Measurements from ENCODE around the gene PDGFRB.

PDGFRB gene

GRCh38 chr5:150125334-150125733 is 30.3 kb downstream of the PDGFRB start:
- H3K27me3 ChIP-seq (ENCODE audit: control insufficient read depth, low read length): no peaks in the 10 kb centered on the region
- H3K4me1 ChIP-seq (ENCODE audit: control insufficient read depth, low read length): no peaks in the 10 kb centered on the region
- H3K79me2 ChIP-seq (ENCODE audit: control insufficient read depth, low read length): no peaks in the 10 kb centered on the region
- no peak overlapping the region for H3K27ac ChIP-seq (ENCODE audit: low read depth, low read length)
- H3F3A ChIP-seq (ENCODE audit: control insufficient read depth, insufficient read depth): no peaks in the 10 kb centered on the region
- no peaks in the 10 kb centered on the region for H3K36me3 ChIP-seq (ENCODE audit: control insufficient read depth, low read length)
- TF ChIP-seq EZH2phosphoT487 (IDR thresholded peaks at IDR 0.05; ENCODE audit: borderline replicate concordance, low read length): no peak
- TF ChIP-seq CTCF (IDR thresholded peaks at IDR 0.05; ENCODE audit: low read depth, low read length, poor library complexity, severe bottlenecking): no peak
- no peak overlapping the region for H3K4me3 ChIP-seq (ENCODE audit: low read length)
- H4K20me1 ChIP-seq (ENCODE audit: control insufficient read depth, insufficient read depth, low read depth, low read length): no peaks in the 10 kb centered on the region
- no peaks in the 10 kb centered on the region for H3K9me2 ChIP-seq (replicated peaks; ENCODE audit: control insufficient read depth, low read length)
- H3K9me3 ChIP-seq (ENCODE audit: control insufficient read depth, insufficient read depth, low read length): no peaks in the 10 kb centered on the region
- no peak overlapping the region for H3K4me2 ChIP-seq (ENCODE audit: low read length)

- TF ChIP-seq CTCF (IDR thresholded peaks at IDR 0.05; ENCODE audit: low read depth, low read length, poor library complexity, severe bottlenecking): no peak
- no peak for TF ChIP-seq EZH2phosphoT487 (IDR thresholded peaks at IDR 0.05; ENCODE audit: borderline replicate concordance, low read length)
- Histone ChIP-seq H3K4me3 (ENCODE audit: low read length) (no peak overlapping the region), H4K20me1 (ENCODE audit: control insufficient read depth, insufficient read depth, low read depth, low read length) (no peaks in the 10 kb centered on the region), H3F3A (ENCODE audit: control insufficient read depth, insufficient read depth) (no peaks in the 10 kb centered on the region), H3K4me2 (ENCODE audit: low read length) (no peak overlapping the region), H3K27me3 (ENCODE audit: control insufficient read depth, low read length) (no peaks in the 10 kb centered on the region), H3K36me3 (ENCODE audit: control insufficient read depth, low read length) (no peaks in the 10 kb centered on the region), H3K4me1 (ENCODE audit: control insufficient read depth, low read length) (no peaks in the 10 kb centered on the region), H3K27ac (ENCODE audit: low read depth, low read length) (no peak overlapping the region), H3K9me2 (replicated peaks; ENCODE audit: control insufficient read depth, low read length) (no peaks in the 10 kb centered on the region), H3K79me2 (ENCODE audit: control insufficient read depth, low read length) (no peaks in the 10 kb centered on the region), H3K9me3 (ENCODE audit: control insufficient read depth, insufficient read depth, low read length) (no peaks in the 10 kb centered on the region)
These were observed 31.0 kb downstream of the PDGFRB start for GRCh38 chr5:150124596-150124995.

- Histone ChIP-seq H3K4me2 (ENCODE audit: low read length) (no peak overlapping the region), H4K20me1 (ENCODE audit: control insufficient read depth, insufficient read depth, low read depth, low read length) (no peaks in the 10 kb centered on the region), H3K36me3 (ENCODE audit: control insufficient read depth, low read length) (no peaks in the 10 kb centered on the region), H3K27ac (ENCODE audit: low read depth, low read length) (no peak overlapping the region), H3K4me3 (ENCODE audit: low read length) (no peak overlapping the region), H3K4me1 (ENCODE audit: control insufficient read depth, low read length) (no peaks in the 10 kb centered on the region), H3K79me2 (ENCODE audit: control insufficient read depth, low read length) (no peaks in the 10 kb centered on the region), H3K9me2 (replicated peaks; ENCODE audit: control insufficient read depth, low read length) (no peaks in the 10 kb centered on the region), H3K27me3 (ENCODE audit: control insufficient read depth, low read length) (no peaks in the 10 kb centered on the region), H3K9me3 (ENCODE audit: control insufficient read depth, insufficient read depth, low read length) (no peaks in the 10 kb centered on the region), H3F3A (ENCODE audit: control insufficient read depth, insufficient read depth) (no peaks in the 10 kb centered on the region)
- no peak for TF ChIP-seq EZH2phosphoT487 (IDR thresholded peaks at IDR 0.05; ENCODE audit: borderline replicate concordance, low read length)
- no peak for TF ChIP-seq CTCF (IDR thresholded peaks at IDR 0.05; ENCODE audit: low read depth, low read length, poor library complexity, severe bottlenecking)
These were observed 31.5 kb downstream of the PDGFRB start for GRCh38 chr5:150124111-150124557.

GRCh38 chr5:150123542-150123941 is 32.1 kb downstream of the PDGFRB start:
- Histone ChIP-seq H3F3A (ENCODE audit: control insufficient read depth, insufficient read depth) (no peaks in the 10 kb centered on the region), H3K27ac (ENCODE audit: low read depth, low read length) (no peak overlapping the region), H3K36me3 (ENCODE audit: control insufficient read depth, low read length) (no peaks in the 10 kb centered on the region), H3K4me1 (ENCODE audit: control insufficient read depth, low read length) (no peaks in the 10 kb centered on the region), H3K27me3 (ENCODE audit: control insufficient read depth, low read length) (no peaks in the 10 kb centered on the region), H3K79me2 (ENCODE audit: control insufficient read depth, low read length) (no peaks in the 10 kb centered on the region), H3K9me2 (replicated peaks; ENCODE audit: control insufficient read depth, low read length) (no peaks in the 10 kb centered on the region), H3K9me3 (ENCODE audit: control insufficient read depth, insufficient read depth, low read length) (no peaks in the 10 kb centered on the region), H3K4me3 (ENCODE audit: low read length) (no peak overlapping the region), H3K4me2 (ENCODE audit: low read length) (no peak overlapping the region), H4K20me1 (ENCODE audit: control insufficient read depth, insufficient read depth, low read depth, low read length) (no peaks in the 10 kb centered on the region)
- TF ChIP-seq CTCF (IDR thresholded peaks at IDR 0.05; ENCODE audit: low read depth, low read length, poor library complexity, severe bottlenecking): no peak
- TF ChIP-seq EZH2phosphoT487 (IDR thresholded peaks at IDR 0.05; ENCODE audit: borderline replicate concordance, low read length): no peak
